ENCODE measurements around the gene FADD. TPM values are rescaled to one million over a fixed set of nuclear protein-coding genes. Genes with fewer than 3 reads are reported as not detected.

FADD gene
- total RNA-seq, 1 donor from 2014 or later, result 40.8 TPM

DNA sequence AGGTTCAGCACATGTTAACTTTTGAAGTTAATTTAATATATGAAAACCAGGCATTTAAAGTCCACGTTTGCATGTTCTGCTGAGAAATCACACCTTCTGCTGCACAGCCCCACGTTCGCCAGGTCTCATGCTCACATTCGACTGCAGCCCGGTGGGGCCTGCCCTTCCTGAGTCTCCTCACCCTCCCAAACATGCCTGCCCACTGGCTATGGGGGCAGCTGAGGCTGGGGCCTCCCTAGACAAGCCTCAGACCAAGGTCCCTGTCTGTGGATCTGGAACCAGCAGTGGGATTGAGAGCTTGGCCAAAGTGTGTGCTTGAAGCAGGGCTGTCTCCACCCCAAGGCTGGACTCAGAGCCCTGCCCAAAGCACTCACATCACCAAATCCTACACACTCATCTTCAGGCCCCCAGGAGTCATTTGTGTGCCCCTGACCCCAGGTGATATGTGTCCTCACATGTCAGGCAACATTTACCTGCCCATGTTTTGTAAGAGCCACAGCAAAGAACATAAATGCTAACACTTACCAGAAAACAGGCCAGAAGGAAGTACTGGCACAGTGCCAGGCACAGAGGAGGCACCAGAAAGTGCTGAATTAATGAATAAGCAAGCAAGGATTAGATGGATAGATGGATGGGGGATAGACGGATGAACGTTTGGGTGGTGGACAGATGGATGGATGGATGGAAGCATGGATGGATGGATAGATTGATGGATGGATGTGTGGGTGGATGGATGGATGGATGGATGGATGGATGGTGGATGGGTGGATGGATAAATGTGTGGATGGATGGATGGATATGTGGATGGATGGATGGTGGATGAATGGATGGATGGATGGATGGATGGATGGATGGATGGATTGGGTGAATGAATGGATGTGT, 9.4 kb upstream of the FADD start:
- Histone ChIP-seq H3K4me1 (ENCODE audit: insufficient read depth, low read length) (no peaks in the 10 kb centered on the region), H3K9ac (ENCODE audit: low read length) (no peak overlapping the region), H3K4me3 (ENCODE audit: insufficient read depth, low read depth, low read length) (no peak overlapping the region), H2AFZ (ENCODE audit: low read depth, low read length) (no peak overlapping the region), H3K4me2 (ENCODE audit: low read length) (no peak overlapping the region), H3K27ac (ENCODE audit: low read depth, low read length) (no peak overlapping the region), H4K20me1 (ENCODE audit: insufficient read depth, low read length) (no peaks in the 10 kb centered on the region), H3K79me2 (ENCODE audit: insufficient read depth, low read length) (no peaks in the 10 kb centered on the region), H3K9me3 (ENCODE audit: insufficient read depth, low read depth, low read length) (no peaks in the 10 kb centered on the region), H3K36me3 (ENCODE audit: insufficient read depth, low read length) (no peaks in the 10 kb centered on the region), H3K27me3 (ENCODE audit: insufficient read depth, low read length) (peaks cover 2% of the 10 kb centered on the region)
- Mint-ChIP-seq H3K9me3 (ENCODE audit: unreplicated experiment) (no peaks in the 10 kb centered on the region), H3K27me3 (ENCODE audit: low read depth, unreplicated experiment) (peaks cover 12% of the 10 kb centered on the region), H3K36me3 (ENCODE audit: low read depth, unreplicated experiment) (no peaks in the 10 kb centered on the region), H3K27ac (ENCODE audit: unreplicated experiment) (no peak overlapping the region), H3K4me3 (ENCODE audit: unreplicated experiment) (no peak overlapping the region), H3K4me1 (ENCODE audit: low read depth, unreplicated experiment) (no peaks in the 10 kb centered on the region)
- DNase-seq (ENCODE audit: low read depth) (no peak), FAIRE-seq (no peak)
- TF ChIP-seq CTCF (IDR thresholded peaks at IDR 0.05; ENCODE audit: insufficient read depth, low read depth, low read length), result no peak
- TF ChIP-seq EZH2 (IDR thresholded peaks at IDR 0.05; ENCODE audit: insufficient read depth, low read length), result no peak

GRCh38 chr11:70194792-70195791, 8.0 kb upstream of the FADD start:
- Mint-ChIP-seq H3K9me3 (ENCODE audit: unreplicated experiment) (no peaks in the 10 kb centered on the region), H3K4me3 (ENCODE audit: unreplicated experiment) (no peak overlapping the region), H3K36me3 (ENCODE audit: low read depth, unreplicated experiment) (no peaks in the 10 kb centered on the region), H3K27me3 (ENCODE audit: low read depth, unreplicated experiment) (peaks cover 12% of the 10 kb centered on the region), H3K4me1 (ENCODE audit: low read depth, unreplicated experiment) (no peaks in the 10 kb centered on the region), H3K27ac (ENCODE audit: unreplicated experiment) (no peak overlapping the region)
- Histone ChIP-seq H2AFZ (ENCODE audit: low read depth, low read length) (no peak overlapping the region), H3K27me3 (ENCODE audit: insufficient read depth, low read length) (peaks cover 2% of the 10 kb centered on the region), H3K4me1 (ENCODE audit: insufficient read depth, low read length) (no peaks in the 10 kb centered on the region), H4K20me1 (ENCODE audit: insufficient read depth, low read length) (no peaks in the 10 kb centered on the region), H3K79me2 (ENCODE audit: insufficient read depth, low read length) (no peaks in the 10 kb centered on the region), H3K9ac (ENCODE audit: low read length) (no peak overlapping the region), H3K4me2 (ENCODE audit: low read length) (no peak overlapping the region), H3K9me3 (ENCODE audit: insufficient read depth, low read depth, low read length) (no peaks in the 10 kb centered on the region), H3K4me3 (ENCODE audit: insufficient read depth, low read depth, low read length) (no peak overlapping the region), H3K27ac (ENCODE audit: low read depth, low read length) (no peak overlapping the region), H3K36me3 (ENCODE audit: insufficient read depth, low read length) (no peaks in the 10 kb centered on the region)
- no peak for DNase-seq (ENCODE audit: low read depth)
- FAIRE-seq, result no peak
- no peak for TF ChIP-seq CTCF (IDR thresholded peaks at IDR 0.05; ENCODE audit: insufficient read depth, low read depth, low read length)
- no peak for TF ChIP-seq EZH2 (IDR thresholded peaks at IDR 0.05; ENCODE audit: insufficient read depth, low read length)

Data from astrocyte (in vitro differentiated cells and primary cell).